IPS-18c (cell line): ENCODE measurements around the gene CNTD1.
"Not testable (repeated sequence)": the region's sequence is repeated elsewhere in the genome, so short reads cannot be mapped to it uniquely, and the experiment has no call there.

Experiments used
- H3K4me3 ChIP-seq: 2 replicates; pipeline ENCODE4 v1.7.0; 2013; ENCODE audit warnings: low read depth, mild to moderate bottlenecking, low read length, moderate library complexity; ENCODE audit not compliant: insufficient read depth
- H3K9me3 ChIP-seq: one replicate; pipeline ENCODE4 v1.6.1; 2013; ENCODE audit warnings: mild to moderate bottlenecking, low read length, moderate library complexity; ENCODE audit not compliant: control insufficient read depth, insufficient read depth

The CNTD1 gene

DNA sequence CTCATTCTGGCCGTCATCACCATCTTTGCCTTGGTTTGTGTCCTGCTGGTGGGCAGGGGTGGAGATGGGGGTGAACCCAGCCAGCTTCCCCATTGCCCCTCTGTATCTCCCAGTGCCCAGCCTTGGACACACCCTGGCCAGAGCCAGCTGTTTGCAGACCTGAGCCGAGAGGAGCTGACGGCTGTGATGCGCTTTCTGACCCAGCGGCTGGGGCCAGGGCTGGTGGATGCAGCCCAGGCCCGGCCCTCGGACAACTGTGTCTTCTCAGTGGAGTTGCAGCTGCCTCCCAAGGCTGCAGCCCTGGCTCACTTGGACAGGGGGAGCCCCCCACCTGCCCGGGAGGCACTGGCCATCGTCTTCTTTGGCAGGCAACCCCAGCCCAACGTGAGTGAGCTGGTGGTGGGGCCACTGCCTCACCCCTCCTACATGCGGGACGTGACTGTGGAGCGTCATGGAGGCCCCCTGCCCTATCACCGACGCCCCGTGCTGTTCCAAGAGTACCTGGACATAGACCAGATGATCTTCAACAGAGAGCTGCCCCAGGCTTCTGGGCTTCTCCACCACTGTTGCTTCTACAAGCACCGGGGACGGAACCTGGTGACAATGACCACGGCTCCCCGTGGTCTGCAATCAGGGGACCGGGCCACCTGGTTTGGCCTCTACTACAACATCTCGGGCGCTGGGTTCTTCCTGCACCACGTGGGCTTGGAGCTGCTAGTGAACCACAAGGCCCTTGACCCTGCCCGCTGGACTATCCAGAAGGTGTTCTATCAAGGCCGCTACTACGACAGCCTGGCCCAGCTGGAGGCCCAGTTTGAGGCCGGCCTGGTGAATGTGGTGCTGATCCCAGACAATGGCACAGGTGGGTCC, 52.9 kb downstream of the CNTD1 start:
- H3K4me3 ChIP-seq, H3K9me3 ChIP-seq: not testable (repeated sequence)

DNA sequence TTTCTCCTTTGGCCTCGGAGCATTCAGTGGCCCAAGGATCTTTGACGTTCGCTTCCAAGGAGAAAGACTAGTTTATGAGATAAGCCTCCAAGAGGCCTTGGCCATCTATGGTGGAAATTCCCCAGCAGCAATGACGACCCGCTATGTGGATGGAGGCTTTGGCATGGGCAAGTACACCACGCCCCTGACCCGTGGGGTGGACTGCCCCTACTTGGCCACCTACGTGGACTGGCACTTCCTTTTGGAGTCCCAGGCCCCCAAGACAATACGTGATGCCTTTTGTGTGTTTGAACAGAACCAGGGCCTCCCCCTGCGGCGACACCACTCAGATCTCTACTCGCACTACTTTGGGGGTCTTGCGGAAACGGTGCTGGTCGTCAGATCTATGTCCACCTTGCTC, 53.7 kb downstream of the CNTD1 start:
- Histone ChIP-seq H3K4me3 (no peak overlapping the region), H3K9me3 (no peaks in the 10 kb centered on the region)

DNA sequence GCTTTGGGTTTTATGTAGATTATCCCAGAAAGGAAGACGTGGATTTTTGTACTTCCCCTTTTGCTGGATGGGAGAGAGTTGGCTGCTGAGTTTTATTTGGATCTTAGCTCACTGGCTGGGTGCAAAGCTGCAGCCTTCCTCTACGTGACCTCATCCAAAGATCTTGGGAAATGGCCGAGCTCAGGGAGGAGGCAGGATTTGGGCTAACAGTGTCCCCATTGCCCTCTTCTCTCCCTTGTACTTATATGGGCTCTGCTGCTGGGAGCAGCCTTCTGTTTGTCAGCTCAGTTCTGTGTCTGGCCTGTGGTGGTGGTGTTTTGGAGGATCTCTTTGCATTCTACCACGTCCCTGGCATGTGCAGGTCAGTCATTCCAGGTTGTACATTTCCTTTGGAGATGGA, 54.3 kb downstream of the CNTD1 start:
- H3K4me3 ChIP-seq: no peak overlapping the region
- H3K9me3 ChIP-seq: no peaks in the 10 kb centered on the region

DNA sequence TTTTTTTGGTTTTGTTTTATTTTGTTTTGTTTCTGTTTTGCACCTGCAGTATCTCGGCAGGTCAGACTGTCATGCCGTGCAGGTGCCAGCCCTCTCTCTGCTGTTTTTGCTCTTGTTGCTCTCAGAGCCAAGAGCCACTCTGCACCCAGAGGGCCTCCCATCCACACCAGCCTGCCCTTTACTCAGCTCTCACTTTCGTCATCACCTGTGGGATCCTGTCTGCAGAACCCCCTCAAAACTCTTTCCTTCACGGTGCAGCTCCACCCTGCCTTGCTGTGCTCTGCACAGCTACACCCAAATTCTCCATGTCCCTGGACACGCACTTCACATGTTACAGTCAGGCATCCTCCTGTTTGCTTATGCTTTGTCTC, 54.9 kb downstream of the CNTD1 start:
- no peak overlapping the region for H3K4me3 ChIP-seq
- no peaks in the 10 kb centered on the region for H3K9me3 ChIP-seq

DNA sequence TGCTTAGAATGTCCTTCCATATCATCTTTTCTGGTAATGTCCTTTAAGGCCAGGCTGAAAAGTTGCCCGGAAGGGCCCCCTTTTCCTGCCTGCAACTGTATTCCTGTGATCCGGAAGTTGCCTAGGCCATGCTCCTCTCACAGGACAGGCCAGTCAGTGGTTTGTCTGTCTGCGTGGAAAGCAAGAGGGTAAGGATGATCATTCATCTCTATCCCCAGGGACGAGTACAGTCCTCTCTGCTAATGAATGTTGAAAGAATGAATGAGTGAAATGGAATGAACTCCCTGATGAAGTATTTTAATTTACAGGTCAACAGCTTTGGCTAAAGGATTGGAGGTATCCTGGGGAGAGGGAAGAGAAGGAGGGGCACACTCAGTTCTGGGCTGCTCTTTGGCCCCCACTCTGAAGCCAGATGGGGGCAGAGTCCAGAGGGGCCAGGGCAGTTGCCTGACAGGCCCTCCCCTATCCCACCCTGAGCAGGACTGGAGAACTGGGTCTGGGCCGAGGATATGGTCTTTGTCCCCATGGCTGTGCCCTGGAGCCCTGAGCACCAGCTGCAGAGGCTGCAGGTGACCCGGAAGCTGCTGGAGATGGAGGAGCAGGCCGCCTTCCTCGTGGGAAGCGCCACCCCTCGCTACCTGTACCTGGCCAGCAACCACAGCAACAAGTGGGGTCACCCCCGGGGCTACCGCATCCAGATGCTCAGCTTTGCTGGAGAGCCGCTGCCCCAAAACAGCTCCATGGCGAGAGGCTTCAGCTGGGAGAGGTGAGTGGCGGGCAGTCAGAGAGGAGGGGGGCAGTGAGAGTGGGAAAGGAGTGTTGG, 55.5 kb downstream of the CNTD1 start:
- H3K4me3 ChIP-seq: no peak overlapping the region
- H3K9me3 ChIP-seq: no peaks in the 10 kb centered on the region

- Histone ChIP-seq H3K4me3 (no peak overlapping the region), H3K9me3 (no peaks in the 10 kb centered on the region)
Observed at GRCh38 chr17:42855048-42855596, 56.5 kb downstream of the CNTD1 start.

GRCh38 chr17:42856093-42856492, 57.4 kb downstream of the CNTD1 start:
- H3K4me3 ChIP-seq, H3K9me3 ChIP-seq: not testable (repeated sequence)

- H3K4me3 ChIP-seq, H3K9me3 ChIP-seq: not testable (repeated sequence)
Observed at GRCh38 chr17:42856516-42856915, 57.9 kb downstream of the CNTD1 start.

GRCh38 chr17:42857389-42857788, 58.7 kb downstream of the CNTD1 start:
- Histone ChIP-seq H3K4me3 (no peak overlapping the region), H3K9me3 (no peaks in the 10 kb centered on the region)
